ENCODE data around the gene R3HCC1L.
"Not testable (repeated sequence)": the region's sequence is repeated elsewhere in the genome, so short reads cannot be mapped to it uniquely, and the experiment has no call there.

R3HCC1L gene

GRCh38 chr10:98173260-98173659, 38.8 kb downstream of the R3HCC1L start:
- no peak for DNase-seq

- DNase-seq: not testable (repeated sequence)
Measured at GRCh38 chr10:98182351-98182915, 48.0 kb downstream of the R3HCC1L start.

GRCh38 chr10:98186681-98187080, 52.2 kb downstream of the R3HCC1L start:
- DNase-seq: peak; percentile 11

GRCh38 chr10:98190773-98191172, 56.3 kb downstream of the R3HCC1L start:
- not testable (repeated sequence) for DNase-seq

GRCh38 chr10:98193037-98193436, 58.6 kb downstream of the R3HCC1L start:
- DNase-seq: no peak

- DNase-seq: no peak
Measured at GRCh38 chr10:98194633-98195032, 60.2 kb downstream of the R3HCC1L start.

GRCh38 chr10:98195120-98195519, 60.7 kb downstream of the R3HCC1L start:
- no peak for DNase-seq

- no peak for DNase-seq
Measured at GRCh38 chr10:98196985-98197384, 62.5 kb downstream of the R3HCC1L start.

- DNase-seq: no peak
Measured at GRCh38 chr10:98201760-98202159, 67.3 kb downstream of the R3HCC1L start.

GRCh38 chr10:98202378-98202777, 67.9 kb downstream of the R3HCC1L start:
- DNase-seq: no peak

- no peak for DNase-seq
Measured at GRCh38 chr10:98205351-98205750, 70.9 kb downstream of the R3HCC1L start.

GRCh38 chr10:98208925-98209324, 74.5 kb downstream of the R3HCC1L start:
- peak; percentile 27 for DNase-seq

GRCh38 chr10:98209441-98209840, 75.0 kb downstream of the R3HCC1L start:
- DNase-seq: no peak

GRCh38 chr10:98212196-98212595, 77.7 kb downstream of the R3HCC1L start:
- no peak for DNase-seq

- no peak for DNase-seq
Measured at GRCh38 chr10:98213740-98214139, 79.3 kb downstream of the R3HCC1L start.

- DNase-seq: no peak
Measured at GRCh38 chr10:98215373-98215772, 80.9 kb downstream of the R3HCC1L start.

- DNase-seq: no peak
Measured at GRCh38 chr10:98217801-98218200, 83.3 kb downstream of the R3HCC1L start.

GRCh38 chr10:98223874-98224273, 89.4 kb downstream of the R3HCC1L start:
- no peak for DNase-seq

- DNase-seq: peak; percentile 71
Measured at GRCh38 chr10:98224509-98224908, 90.1 kb downstream of the R3HCC1L start.

GRCh38 chr10:98224996-98225395, 90.5 kb downstream of the R3HCC1L start:
- peak; percentile 51 for DNase-seq

GRCh38 chr10:98226508-98227144, 92.2 kb downstream of the R3HCC1L start:
- no peak for DNase-seq

GRCh38 chr10:98227713-98228112, 93.3 kb downstream of the R3HCC1L start:
- DNase-seq: not testable (repeated sequence)

GRCh38 chr10:98228266-98228665, 93.8 kb downstream of the R3HCC1L start:
- DNase-seq: not testable (repeated sequence)

GRCh38 chr10:98231417-98231816, 97.0 kb downstream of the R3HCC1L start:
- DNase-seq: no peak

GRCh38 chr10:98235846-98236245, 101.4 kb downstream of the R3HCC1L start:
- DNase-seq: no peak

All from fibroblast of skin of back (primary cell).